Right forelimb (tissue), 1 donor: ENCODE measurements around the gene KCNQ1.

Source experiments
- DNase-seq: peaks from one replicate; pipeline ENCODE4 v3.0.0-alpha.2; 2018

Gene KCNQ1

GRCh38 chr11:2574043-2574552, 129.3 kb downstream of the KCNQ1 start:
- DNase-seq: no peak

GRCh38 chr11:2574553-2575535, 130.0 kb downstream of the KCNQ1 start:
- peak; percentile 67 for DNase-seq

DNA sequence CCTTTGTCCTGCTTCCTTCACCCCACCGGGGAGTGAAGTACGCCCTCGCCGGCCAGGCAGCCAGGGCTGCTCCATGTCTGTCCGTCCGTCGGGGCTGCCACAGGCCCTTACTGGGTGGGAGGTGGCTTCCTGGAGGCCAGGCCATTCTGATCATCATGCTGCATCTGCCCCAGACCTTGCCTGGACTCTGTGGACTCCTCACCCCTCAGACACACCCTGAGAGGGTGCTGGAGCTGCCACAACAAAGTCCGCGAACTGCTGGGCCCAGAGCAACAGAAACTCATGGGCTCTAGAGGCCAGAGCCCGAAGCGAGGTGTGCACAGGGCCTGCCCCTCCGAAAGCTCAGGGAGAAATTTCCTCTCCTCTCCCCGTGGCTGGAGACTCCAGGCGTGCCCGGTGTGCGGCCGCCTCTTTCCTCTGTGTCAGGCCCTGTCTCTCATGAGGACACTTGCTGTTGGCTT, 130.8 kb downstream of the KCNQ1 start:
- peak; percentile 43 for DNase-seq

- peak; percentile 41 for DNase-seq
Measured at GRCh38 chr11:2576111-2576510, 131.3 kb downstream of the KCNQ1 start.

GRCh38 chr11:2576549-2576948, 131.7 kb downstream of the KCNQ1 start:
- DNase-seq: peak; percentile 46

- peak; percentile 37 for DNase-seq
Measured at GRCh38 chr11:2577031-2577990, 132.5 kb downstream of the KCNQ1 start.

GRCh38 chr11:2577991-2578928, 133.5 kb downstream of the KCNQ1 start:
- DNase-seq: peak; percentile 43

GRCh38 chr11:2578929-2579270, 134.1 kb downstream of the KCNQ1 start:
- no peak for DNase-seq

DNA sequence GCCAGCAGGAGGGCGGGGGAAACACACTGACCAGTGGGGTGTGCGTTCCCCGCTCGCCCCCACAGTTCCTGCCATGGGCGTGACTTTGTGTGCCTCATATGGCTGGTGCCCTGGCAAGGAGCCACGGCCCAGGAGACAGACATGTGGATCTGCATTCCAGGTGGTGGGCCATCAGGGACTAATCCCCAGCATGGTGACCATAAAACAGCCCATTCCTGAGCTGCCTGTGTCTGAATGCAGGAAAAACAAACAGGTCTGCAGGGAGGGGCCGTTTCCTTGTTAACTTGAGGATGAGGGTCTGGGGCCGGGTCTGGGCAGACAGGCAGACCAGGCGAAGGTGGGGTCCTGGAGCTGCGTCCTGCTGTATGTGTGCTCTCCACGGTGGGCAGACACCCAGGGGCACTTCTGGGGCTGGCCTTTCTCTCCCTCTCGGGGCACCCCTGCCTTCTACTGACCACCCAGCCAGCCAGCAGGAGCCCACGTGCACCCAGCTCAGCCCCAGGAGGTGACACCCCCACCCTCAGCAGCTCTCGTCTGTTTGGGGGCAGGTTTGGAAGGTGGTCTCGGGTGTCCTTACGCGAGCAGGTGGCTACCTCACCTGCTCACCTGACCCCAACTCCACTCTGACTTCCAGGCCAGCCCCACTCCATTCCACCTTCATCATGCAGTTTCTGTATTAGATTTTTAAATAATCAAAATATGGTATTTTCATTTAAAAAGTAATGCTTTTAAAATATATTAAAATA, 134.7 kb downstream of the KCNQ1 start:
- peak; percentile 44 for DNase-seq

- DNase-seq: peak; percentile 21
Measured at GRCh38 chr11:2580061-2580421, 135.2 kb downstream of the KCNQ1 start.

DNA sequence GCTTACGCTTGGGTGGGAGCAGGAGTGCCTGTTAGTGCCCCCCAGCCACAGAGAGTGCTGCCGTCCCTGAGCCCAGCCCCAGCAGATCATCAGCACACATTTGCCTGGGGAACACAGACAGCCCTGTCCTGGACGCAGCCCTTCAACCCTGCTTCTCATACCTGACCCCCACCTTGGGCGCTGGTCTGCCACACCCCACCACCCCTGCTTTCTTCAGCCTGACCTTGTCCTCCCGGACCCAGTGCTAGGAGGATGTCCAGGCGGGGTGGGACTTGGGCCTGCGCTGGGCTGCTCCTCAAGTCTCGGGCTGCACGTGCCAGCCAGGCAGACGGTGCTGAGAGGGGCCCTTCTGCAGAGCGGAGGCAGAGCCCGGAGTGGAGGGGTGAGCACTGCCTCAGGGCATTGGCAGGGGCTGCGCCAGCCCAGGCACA, 135.8 kb downstream of the KCNQ1 start:
- DNase-seq: peak; percentile 35

DNA sequence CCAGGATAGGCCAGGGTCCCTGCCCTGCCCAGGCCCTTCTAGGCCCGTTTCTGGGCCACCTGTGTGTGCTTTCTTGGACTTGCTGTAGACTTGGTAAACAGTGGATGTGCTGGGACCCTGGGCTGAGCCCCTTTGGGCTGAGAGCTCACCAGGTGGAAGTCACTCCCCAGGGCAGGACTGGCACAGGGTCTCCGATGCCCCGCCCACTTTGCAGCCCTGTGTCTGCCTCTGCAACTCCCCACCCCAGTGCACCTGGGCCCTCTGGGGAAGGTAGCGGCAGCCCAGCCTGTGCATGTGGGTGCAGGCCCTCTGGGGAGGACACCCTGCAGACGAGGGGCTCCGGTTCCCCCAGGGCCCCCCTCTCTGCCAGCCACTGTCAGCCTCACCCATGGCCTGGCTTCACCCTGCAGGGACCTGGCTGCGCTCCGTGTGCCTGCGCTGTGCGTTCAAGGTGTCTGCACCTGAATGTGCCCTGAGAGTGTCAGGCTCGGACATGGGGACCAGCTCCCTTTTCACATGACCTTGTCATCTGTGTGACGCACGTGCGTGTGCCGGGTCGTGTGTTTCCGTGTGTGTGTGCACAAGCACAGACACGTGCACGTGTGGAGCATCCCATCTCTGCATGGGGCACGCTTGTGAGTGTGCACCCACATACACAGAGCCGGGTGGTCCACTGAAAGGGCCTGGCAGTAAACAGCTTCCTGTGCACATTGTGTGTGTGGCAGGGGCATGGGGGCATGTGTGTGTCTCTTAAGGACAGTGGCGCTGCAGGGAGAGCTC, 136.5 kb downstream of the KCNQ1 start:
- DNase-seq: peak; percentile 42

GRCh38 chr11:2581931-2582350, 137.1 kb downstream of the KCNQ1 start:
- DNase-seq: peak; percentile 38

- DNase-seq: peak; percentile 33
Measured at GRCh38 chr11:2582351-2582945, 137.6 kb downstream of the KCNQ1 start.

DNA sequence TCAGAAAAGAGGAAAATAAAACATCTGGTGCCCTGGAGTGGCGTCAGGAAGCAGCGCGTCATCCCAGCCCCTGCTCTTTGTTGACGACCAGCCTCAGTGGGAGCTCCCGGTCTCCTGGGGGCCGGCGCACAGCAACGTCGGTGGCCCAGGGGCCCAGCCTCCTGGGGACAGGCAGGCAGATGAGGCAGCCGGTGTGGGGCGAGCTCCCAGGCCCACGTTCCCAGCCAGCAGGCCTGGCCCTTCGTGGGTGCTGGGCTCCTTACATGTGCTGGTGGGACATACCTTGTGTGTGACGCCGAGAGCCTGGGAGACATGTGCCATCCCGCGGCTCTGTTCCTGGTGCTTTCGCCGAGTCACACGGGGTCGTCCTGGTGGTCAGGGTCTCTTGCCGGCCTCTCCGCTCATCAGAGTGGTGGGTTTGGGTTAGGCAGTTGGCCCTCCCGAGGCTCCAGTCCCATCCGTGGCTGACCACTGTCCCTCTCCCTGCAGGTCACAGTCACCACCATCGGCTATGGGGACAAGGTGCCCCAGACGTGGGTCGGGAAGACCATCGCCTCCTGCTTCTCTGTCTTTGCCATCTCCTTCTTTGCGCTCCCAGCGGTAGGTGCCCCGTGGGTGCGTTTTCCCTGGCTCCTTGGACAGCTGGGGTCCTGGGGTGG, 138.3 kb downstream of the KCNQ1 start:
- peak; percentile 45 for DNase-seq

- DNase-seq: peak; percentile 32
Measured at GRCh38 chr11:2583605-2583958, 138.8 kb downstream of the KCNQ1 start.

DNA sequence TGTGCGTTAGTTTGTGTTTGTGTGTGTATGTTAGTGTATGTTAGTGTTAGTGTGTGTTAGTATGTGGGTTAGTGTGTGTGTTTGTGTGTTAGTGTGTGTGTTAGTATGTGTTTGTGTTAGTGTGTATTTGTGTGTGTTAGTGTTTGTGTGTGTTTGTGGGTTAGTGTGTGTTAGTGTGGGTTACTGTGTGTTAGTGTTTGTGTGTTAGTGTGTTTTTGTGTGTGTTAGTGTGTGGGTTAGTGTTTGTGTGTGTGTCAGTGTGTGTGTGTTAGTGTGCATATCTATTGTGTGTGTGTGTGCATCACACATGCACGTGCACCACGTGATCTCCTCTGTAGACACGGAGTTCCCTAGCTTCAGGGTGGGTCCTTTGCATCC, 139.6 kb downstream of the KCNQ1 start:
- DNase-seq: no peak

- DNase-seq: peak; percentile 32
Measured at GRCh38 chr11:2584812-2585565, 140.2 kb downstream of the KCNQ1 start.
